Effector memory CD8-positive, alpha-beta T cell (primary cell): Measurements from ENCODE around the gene LONP1.

ENCODE experiments used
- ATAC-seq: fragments of 150-1000 bp; cut with Tn5 transposase; replicated peaks from 2 replicates; pipeline ENCODE4 v1.10.0; 2021; ENCODE audit warnings: mild to moderate bottlenecking, moderate library complexity
- DNase-seq, 3 experiments: peaks; one replicate each; pipeline ENCODE4 v3.0.0; 2021
- H3K27ac Mint-ChIP-seq, 2 donors: one replicate each; pipeline ENCODE4 v1.8.0; 2022; ENCODE audit warnings: mild to moderate bottlenecking in 2 of 2, mixed read lengths in 2 of 2, moderate library complexity in 2 of 2
- H3K27me3 Mint-ChIP-seq, 2 donors: one replicate each; pipeline ENCODE4 v1.8.0; 2022; ENCODE audit warnings: mixed read lengths in 2 of 2
- H3K36me3 Mint-ChIP-seq: one replicate; pipeline ENCODE4 v1.8.0; 2022; ENCODE audit warnings: mild to moderate bottlenecking, moderate library complexity, mixed read lengths; ENCODE audit not compliant: insufficient read depth
- H3K4me1 Mint-ChIP-seq, 2 donors: one replicate each; pipeline ENCODE4 v1.8.0; 2022; ENCODE audit warnings: low read depth in 2 of 2, mixed read lengths in 2 of 2
- H3K4me3 Mint-ChIP-seq, 2 donors: one replicate each; pipeline ENCODE4 v1.8.0; 2022; ENCODE audit warnings: mild to moderate bottlenecking in 2 of 2, mixed read lengths in 2 of 2, moderate library complexity in 2 of 2
- H3K9me3 Mint-ChIP-seq, 2 donors: one replicate each; pipeline ENCODE4 v1.8.0; 2022; ENCODE audit warnings: mixed read lengths in 2 of 2

LONP1 gene

GRCh38 chr19:5651361-5651760, 68.6 kb downstream of the LONP1 start:
- Mint-ChIP-seq H3K4me3 (no peak overlapping the region), H3K9me3 (no peaks in the 10 kb centered on the region), H3K27me3 (no peaks in the 10 kb centered on the region), H3K36me3 (peaks cover 92% of the 10 kb centered on the region), H3K4me1 (peaks cover 0 to 8% of the 10 kb centered on the region in 2 donors), H3K27ac (peak overlapping the region in 1 of 2 donors; percentile 62)
- ATAC-seq, result no peak
- no peak for DNase-seq

GRCh38 chr19:5648464-5648863, 71.5 kb downstream of the LONP1 start:
- no peak for ATAC-seq
- Mint-ChIP-seq H3K4me1 (peaks cover 19% of the 10 kb centered on the region in 2 donors), H3K4me3 (no peak overlapping the region), H3K27ac (peak overlapping the region in 1 of 2 donors; percentile 52), H3K36me3 (peaks cover 93% of the 10 kb centered on the region), H3K27me3 (no peaks in the 10 kb centered on the region), H3K9me3 (no peaks in the 10 kb centered on the region)
- DNase-seq, result no peak

GRCh38 chr19:5646703-5647102, 73.2 kb downstream of the LONP1 start:
- Mint-ChIP-seq H3K27ac (peak overlapping the region; percentile 35 to 66), H3K4me1 (peaks cover 18 to 25% of the 10 kb centered on the region in 2 donors), H3K9me3 (no peaks in the 10 kb centered on the region), H3K4me3 (no peak overlapping the region), H3K27me3 (no peaks in the 10 kb centered on the region), H3K36me3 (peaks cover 93% of the 10 kb centered on the region)
- DNase-seq (no peak), ATAC-seq (no peak)

- H3K4me1 Mint-ChIP-seq, result peaks cover 23 to 30% of the 10 kb centered on the region in 2 donors
- H3K27ac Mint-ChIP-seq, result peak overlapping the region; percentile 66 to 83
- no peak for ATAC-seq
- no peaks in the 10 kb centered on the region for H3K27me3 Mint-ChIP-seq
- H3K36me3 Mint-ChIP-seq, result peaks cover 94% of the 10 kb centered on the region
- H3K4me3 Mint-ChIP-seq, result no peak overlapping the region
- H3K9me3 Mint-ChIP-seq, result no peaks in the 10 kb centered on the region
- DNase-seq, result no peak
Measured at GRCh38 chr19:5645409-5645808, 74.5 kb downstream of the LONP1 start.

DNA sequence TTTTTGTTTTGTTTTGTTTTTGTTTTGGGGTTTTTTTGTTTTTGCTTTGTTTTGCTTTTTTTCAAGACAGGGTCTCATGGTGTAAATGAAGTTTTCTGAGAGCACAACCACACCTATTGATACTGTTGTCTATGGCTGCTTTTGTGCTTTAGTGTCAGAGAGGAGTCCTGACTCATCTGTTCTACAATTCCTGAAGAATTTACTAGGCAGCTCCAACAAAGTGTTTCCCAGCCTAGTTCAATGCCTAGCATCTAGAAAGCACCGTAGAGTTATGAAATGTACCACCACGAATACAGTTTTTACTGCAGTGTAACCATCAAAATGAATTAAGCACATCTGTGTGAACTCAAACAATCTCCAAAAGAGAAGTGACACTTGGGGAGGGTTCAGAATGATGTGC, 75.9 kb downstream of the LONP1 start:
- Mint-ChIP-seq H3K27me3 (no peaks in the 10 kb centered on the region), H3K9me3 (no peaks in the 10 kb centered on the region), H3K4me3 (no peak overlapping the region), H3K27ac (peak overlapping the region in 1 of 2 donors; percentile 83), H3K4me1 (peaks cover 23 to 34% of the 10 kb centered on the region in 2 donors), H3K36me3 (peaks cover 93% of the 10 kb centered on the region)
- no peak for DNase-seq
- ATAC-seq, result no peak

GRCh38 chr19:5643060-5643459, 76.9 kb downstream of the LONP1 start:
- peaks cover 90% of the 10 kb centered on the region for H3K36me3 Mint-ChIP-seq

GRCh38 chr19:5642204-5642603, 77.7 kb downstream of the LONP1 start:
- Mint-ChIP-seq H3K4me3 (no peak overlapping the region), H3K27me3 (no peaks in the 10 kb centered on the region), H3K9me3 (no peaks in the 10 kb centered on the region), H3K27ac (peak overlapping the region in 1 of 2 donors; percentile 1), H3K36me3 (peaks cover 85% of the 10 kb centered on the region), H3K4me1 (peaks cover 26 to 44% of the 10 kb centered on the region in 2 donors)
- ATAC-seq (no peak), DNase-seq (no peak)

More at GRCh38 chr19:5643060-5643459, 76.9 kb downstream of the LONP1 start:
- H3K27ac Mint-ChIP-seq, result peak overlapping the region in 1 of 2 donors; percentile 83
- ATAC-seq (no peak), DNase-seq (no peak)
- peaks cover 23 to 38% of the 10 kb centered on the region in 2 donors for H3K4me1 Mint-ChIP-seq
- no peaks in the 10 kb centered on the region for H3K27me3 Mint-ChIP-seq
- H3K4me3 Mint-ChIP-seq, result no peak overlapping the region
- no peaks in the 10 kb centered on the region for H3K9me3 Mint-ChIP-seq
